K562 (cell line): ENCODE measurements around the gene DIMT1. TPM values are rescaled to one million over a fixed set of nuclear protein-coding genes. Genes with fewer than 3 reads are reported as not detected.
A peak's percentile ranks its signal among the peaks of the same experiment; 100 is the strongest.

Source experiments
- BCL6 ChIP-seq: fragments of 250-450 bp; sonication (Bioruptor Pico); IDR thresholded peaks from 2 replicates; pipeline ENCODE4 v1.4.0; 2020
- GATAD2B ChIP-seq: fragments of 450-650 bp; IDR thresholded peaks from 2 replicates; pipeline ENCODE4 v1.6.1; 2017; ENCODE audit warnings: mild to moderate bottlenecking, borderline replicate concordance
- HMG20A ChIP-seq: fragments of 450-650 bp; formaldehyde crosslinking; conservative IDR thresholded peaks from 2 replicates; pipeline ENCODE4 v1.4.0; 2020; ENCODE audit warnings: mild to moderate bottlenecking, mixed read lengths
- HMG20B ChIP-seq: fragments of 250-450 bp; sonication (Bioruptor Pico); IDR thresholded peaks from 2 replicates; pipeline ENCODE4 v1.5.0; 2021; ENCODE audit warnings: mild to moderate bottlenecking
- HNRNPK ChIP-seq: fragments of 200-400 bp; formaldehyde crosslinking; IDR thresholded peaks from one replicate; pipeline ENCODE4 v1.6.1; 2018; ENCODE audit warnings: mild to moderate bottlenecking, low read depth, low read length; ENCODE audit not compliant: poor library complexity, severe bottlenecking
- HNRNPL ChIP-seq: fragments of 200-400 bp; formaldehyde crosslinking; IDR thresholded peaks from 2 replicates; pipeline ENCODE4 v1.6.1; 2017; ENCODE audit warnings: low read depth, mild to moderate bottlenecking, low read length
- JUN ChIP-seq, 2 experiments: sonication (generic) in 1 of 2; formaldehyde crosslinking in 1 of 2; IDR thresholded peaks; 2 replicates each; pipeline versions ENCODE4 v1.6.1 to v1.8.0; 2012 to 2022; ENCODE audit warnings: borderline replicate concordance in 2 of 2, mild to moderate bottlenecking in 2 of 2, improper control_type of control experiment in 1 of 2, low read depth in 1 of 2, low read length in 1 of 2, missing genetic modification reagents in 1 of 2
- KDM1A ChIP-seq, 2 experiments: fragments of 450-650 bp; IDR thresholded peaks; 2 replicates each; pipeline ENCODE4 v1.6.1; 2016; ENCODE audit warnings: mild to moderate bottlenecking in 2 of 2
- MBD2 ChIP-seq: sonication (generic); IDR thresholded peaks from 2 replicates; pipeline ENCODE4 v1.6.1; 2016; ENCODE audit warnings: low read depth, borderline replicate concordance
- MLX ChIP-seq, 2 experiments: fragments of 450-650 bp in 1 of 2; sonication (generic) in 1 of 2; formaldehyde crosslinking; conservative IDR thresholded peaks; 2 replicates each; pipeline versions ENCODE4 v1.4.0 to v1.8.1; 2020 to 2022; ENCODE audit warnings: mild to moderate bottlenecking in 1 of 2, missing genetic modification reagents in 1 of 2
- NCOA1 ChIP-seq: fragments of 450-650 bp; IDR thresholded peaks from 2 replicates; pipeline ENCODE4 v1.6.1; 2016; ENCODE audit warnings: low read depth
- NKRF ChIP-seq: fragments of 450-650 bp; IDR thresholded peaks from 2 replicates; pipeline ENCODE4 v1.6.1; 2016; ENCODE audit warnings: borderline replicate concordance
- POLR2AphosphoS5 ChIP-seq: IDR thresholded peaks from 2 replicates; pipeline ENCODE4 v1.6.1; 2011; ENCODE audit warnings: mild to moderate bottlenecking, low read depth, low read length, moderate library complexity; ENCODE audit not compliant: control insufficient read depth, insufficient read depth
- PURB ChIP-seq: sonication (generic); formaldehyde crosslinking; IDR thresholded peaks from 2 replicates; pipeline ENCODE4 v1.9.0; 2021; ENCODE audit warnings: low read depth, mild to moderate bottlenecking, missing genetic modification reagents
- RBM25 ChIP-seq: fragments of 200-400 bp; formaldehyde crosslinking; IDR thresholded peaks from 2 replicates; pipeline ENCODE4 v1.6.1; 2018; ENCODE audit warnings: low read length, low read depth, moderate library complexity; ENCODE audit not compliant: severe bottlenecking
- SAFB ChIP-seq: fragments of 200-400 bp; formaldehyde crosslinking; IDR thresholded peaks from 2 replicates; pipeline ENCODE4 v1.6.1; 2017; ENCODE audit warnings: low read depth, low read length, borderline replicate concordance
- SREBF2 ChIP-seq: sonication (generic); formaldehyde crosslinking; IDR thresholded peaks from 2 replicates; pipeline ENCODE4 v1.4.0; 2020; ENCODE audit warnings: mild to moderate bottlenecking, missing genetic modification reagents
- TAF9B ChIP-seq: fragments of 450-650 bp; IDR thresholded peaks from 2 replicates; pipeline ENCODE4 v1.6.1; 2018; ENCODE audit warnings: mild to moderate bottlenecking; ENCODE audit not compliant: partially characterized antibody
- TEAD1 ChIP-seq, 2 experiments: fragments of 450-650 bp in 1 of 2; sonication (generic) in 1 of 2; formaldehyde crosslinking; IDR thresholded peaks; 2 replicates each; pipeline versions ENCODE4 v1.4.0 to v1.8.0; 2020 to 2022; ENCODE audit warnings: mild to moderate bottlenecking in 2 of 2, missing genetic modification reagents in 1 of 2
- TFE3 ChIP-seq: fragments of 450-650 bp; formaldehyde crosslinking; IDR thresholded peaks from 2 replicates; pipeline ENCODE4 v1.4.0; 2020; ENCODE audit warnings: mild to moderate bottlenecking, mixed read lengths
- XRCC5 ChIP-seq: fragments of 200-400 bp; formaldehyde crosslinking; IDR thresholded peaks from 2 replicates; pipeline ENCODE4 v1.6.1; 2017; ENCODE audit warnings: low read depth, mild to moderate bottlenecking, low read length
- ZNF282 ChIP-seq: sonication (generic); formaldehyde crosslinking; IDR thresholded peaks from 2 replicates; pipeline ENCODE4 v1.8.1; 2023; ENCODE audit warnings: missing genetic modification reagents
- ZNF408 ChIP-seq: fragments of 250-450 bp; sonication (Bioruptor Pico); IDR thresholded peaks from 2 replicates; pipeline ENCODE4 v1.4.0; 2020; ENCODE audit warnings: low read depth, mild to moderate bottlenecking, moderate library complexity
- ZNF76 ChIP-seq: fragments of 250-450 bp; sonication (Bioruptor Pico); IDR thresholded peaks from 2 replicates; pipeline ENCODE4 v1.4.0; 2020; ENCODE audit warnings: mild to moderate bottlenecking, moderate library complexity, borderline replicate concordance
- polyA plus RNA-seq, 8 experiments: library from polyadenylated mRNA; depleted of rRNA in 4 of 8; stranded (reverse) in 5 of 8; unstranded in 3 of 8; fragments of >200 nt; fragmentation: Nextera tagmentation in 2 of 8; fragmentation: Illumina TruSeq in 1 of 8; extraction: Ambion mirVana in 2 of 8; extraction: Trizol in 1 of 8; gene quantifications; 2 replicates each; pipeline versions ENCODE4 v1.2.1 to v1.2.3, GENCODE V29; 2011 to 2014; ENCODE audit warnings: inconsistent platforms in 1 of 8, missing spikeins in 1 of 8
- total RNA-seq, 7 experiments: library from RNA; depleted of rRNA in 6 of 7; stranded (reverse); fragments of >200 nt in 6 of 7; fragmentation: Illumina TruSeq in 2 of 7; extraction: Trizol in 2 of 7; gene quantifications; 2 replicates each; pipeline versions ENCODE4 v1.2.1 to v1.2.3, GENCODE V29; 2011 to 2021; ENCODE audit warnings: low replicate concordance in 1 of 7

DIMT1 gene
- total and polyA plus RNA-seq, 9 of the 15 experiments (the other 6 are each of a cell fraction or from before 2014, with no cell fraction given) = 28.9 to 85.3 (median 54.1) TPM

GRCh38 chr5:62403411-62404250 is at the start of gene DIMT1 (continued):
- TF ChIP-seq GATAD2B (no peak), HMG20A (CRISPR knock-in tag) (no peak), HNRNPK (no peak), HNRNPL (0 out of 2 replicates have a peak, but pooled peaks have one; percentile 44), XRCC5 (no peak), KDM1A (IDR thresholded peaks at IDR 0.05) (no peak), MLX (CRISPR knock-in tag; conservative IDR thresholded peaks at IDR 0.05) (no peak), HMG20B (CRISPR knock-in tag) (no peak), RBM25 (no peak), NCOA1 (no peak), NKRF (peak; percentile 98), SAFB (peak; percentile 50; the same call in 1 of the 2 replicates), BCL6 (no peak), TEAD1 (CRISPR knock-in tag; IDR thresholded peaks at IDR 0.05) (peak; percentile 9 to 24; a peak in 1 of 4 replicates), SREBF2 (CRISPR knock-in tag) (no peak), TAF9B (peak; percentile 34), MBD2 (peak; percentile 79; the same call in 1 of the 2 replicates), JUN (IDR thresholded peaks at IDR 0.05; ENCODE audit: borderline replicate concordance, low read depth, low read length) (0 out of 2 replicates have a peak, but pooled peaks have one; percentile 38), JUN (CRISPR knock-in tag; IDR thresholded peaks at IDR 0.05; ENCODE audit: borderline replicate concordance) (no peak), PURB (CRISPR knock-in tag) (no peak), ZNF408 (no peak), POLR2AphosphoS5 (peak; percentile 91), ZNF76 (CRISPR knock-in tag) (peak; percentile 4; the same call in 1 of the 2 replicates), TFE3 (CRISPR knock-in tag) (no peak), ZNF282 (CRISPR knock-in tag) (0 out of 2 replicates have a peak, but pooled peaks have one; percentile 13)
